Measurements from ENCODE around the gene SGPP1. TPM values are rescaled to one million over a fixed set of nuclear protein-coding genes. Genes with fewer than 3 reads are reported as not detected.
"Not testable (repeated sequence)": the region's sequence is repeated elsewhere in the genome, so short reads cannot be mapped to it uniquely, and the experiment has no call there.

The SGPP1 gene
- total and polyA plus RNA-seq, 2 donors (not counting 1 experiment from before 2014, with no cell fraction given): 25.8 to 42.1 TPM

DNA sequence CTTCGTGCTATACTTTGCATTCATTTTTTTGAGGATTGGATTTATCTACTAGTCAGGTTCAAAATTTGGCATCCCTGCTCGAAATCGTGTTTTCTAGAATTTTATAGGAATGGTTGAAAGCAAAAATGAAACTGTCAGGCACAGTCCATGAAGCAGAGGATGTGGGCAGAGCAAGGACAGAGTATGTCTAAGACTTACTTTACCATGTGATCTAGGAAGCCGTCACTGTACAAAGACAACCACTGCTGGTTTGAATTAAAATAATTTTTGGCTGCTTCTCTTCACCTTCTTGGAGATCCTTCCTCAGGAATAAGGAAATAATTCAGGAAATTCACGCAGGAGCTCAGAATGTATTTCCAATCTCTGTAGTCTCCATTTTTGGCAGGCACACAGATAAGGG, 31.6 kb upstream of the SGPP1 start:
- Histone ChIP-seq H3K27ac (ENCODE audit: insufficient read depth, low read length) (no peak overlapping the region), H3K4me1 (ENCODE audit: control insufficient read depth, extremely low read depth, insufficient read depth, low read length) (no peaks in the 10 kb centered on the region), H3K36me3 (ENCODE audit: control insufficient read depth, insufficient read depth, low read length) (no peaks in the 10 kb centered on the region), H2AFZ (ENCODE audit: low read length) (peak overlapping the region; percentile 85), H3K4me3 (replicated peaks in 1 of 4; ENCODE audit: control extremely low read depth in 1 of 4, insufficient read depth in 1 of 4, low read depth in 3 of 4, low read length in 4 of 4) (no peak overlapping the region), H3K79me2 (ENCODE audit: control insufficient read depth, insufficient read depth, low read length) (no peaks in the 10 kb centered on the region), H3K9me3 (ENCODE audit: control insufficient read depth, insufficient read depth, low read depth, low read length) (no peaks in the 10 kb centered on the region), H3K4me2 (ENCODE audit: extremely low read depth, insufficient read depth, low read length) (peak overlapping the region; percentile 51), H3K27me3 (ENCODE audit: control insufficient read depth, insufficient read depth, low read length) (no peaks in the 10 kb centered on the region), H3K9ac (ENCODE audit: insufficient read depth, low read length) (no peak overlapping the region), H4K20me1 (ENCODE audit: control insufficient read depth, extremely low read depth, insufficient read depth, low read length) (no peaks in the 10 kb centered on the region)
- no peak for TF ChIP-seq CTCF (conservative IDR thresholded peaks at IDR 0.05 in 1 of 2, IDR thresholded peaks at IDR 0.05 in 1 of 2; ENCODE audit: low read depth in 1 of 2, low read length in 2 of 2)
- no peak for TF ChIP-seq EZH2 (IDR thresholded peaks at IDR 0.05; ENCODE audit: low read length, missing control alignments)
- DNase-seq (ENCODE audit: low read depth in 2 of 2): no peak

- Histone ChIP-seq H4K20me1 (ENCODE audit: control insufficient read depth, extremely low read depth, insufficient read depth, low read length) (no peaks in the 10 kb centered on the region), H3K79me2 (ENCODE audit: control insufficient read depth, insufficient read depth, low read length) (no peaks in the 10 kb centered on the region), H3K9ac (ENCODE audit: insufficient read depth, low read length) (no peak overlapping the region), H3K27me3 (ENCODE audit: control insufficient read depth, insufficient read depth, low read length) (no peaks in the 10 kb centered on the region), H3K4me1 (ENCODE audit: control insufficient read depth, extremely low read depth, insufficient read depth, low read length) (no peaks in the 10 kb centered on the region), H3K36me3 (ENCODE audit: control insufficient read depth, insufficient read depth, low read length) (no peaks in the 10 kb centered on the region), H3K4me2 (ENCODE audit: extremely low read depth, insufficient read depth, low read length) (no peak overlapping the region), H3K27ac (ENCODE audit: insufficient read depth, low read length) (no peak overlapping the region), H2AFZ (ENCODE audit: low read length) (no peak overlapping the region), H3K9me3 (ENCODE audit: control insufficient read depth, insufficient read depth, low read depth, low read length) (no peaks in the 10 kb centered on the region), H3K4me3 (replicated peaks in 1 of 4; ENCODE audit: control extremely low read depth in 1 of 4, insufficient read depth in 1 of 4, low read depth in 3 of 4, low read length in 4 of 4) (no peak overlapping the region)
- no peak for DNase-seq (ENCODE audit: low read depth in 2 of 2)
- TF ChIP-seq CTCF (conservative IDR thresholded peaks at IDR 0.05 in 1 of 2, IDR thresholded peaks at IDR 0.05 in 1 of 2; ENCODE audit: low read depth in 1 of 2, low read length in 2 of 2) (no peak), EZH2 (IDR thresholded peaks at IDR 0.05; ENCODE audit: low read length, missing control alignments) (no peak)
Observed at GRCh38 chr14:63757211-63757610, 29.3 kb upstream of the SGPP1 start.

DNA sequence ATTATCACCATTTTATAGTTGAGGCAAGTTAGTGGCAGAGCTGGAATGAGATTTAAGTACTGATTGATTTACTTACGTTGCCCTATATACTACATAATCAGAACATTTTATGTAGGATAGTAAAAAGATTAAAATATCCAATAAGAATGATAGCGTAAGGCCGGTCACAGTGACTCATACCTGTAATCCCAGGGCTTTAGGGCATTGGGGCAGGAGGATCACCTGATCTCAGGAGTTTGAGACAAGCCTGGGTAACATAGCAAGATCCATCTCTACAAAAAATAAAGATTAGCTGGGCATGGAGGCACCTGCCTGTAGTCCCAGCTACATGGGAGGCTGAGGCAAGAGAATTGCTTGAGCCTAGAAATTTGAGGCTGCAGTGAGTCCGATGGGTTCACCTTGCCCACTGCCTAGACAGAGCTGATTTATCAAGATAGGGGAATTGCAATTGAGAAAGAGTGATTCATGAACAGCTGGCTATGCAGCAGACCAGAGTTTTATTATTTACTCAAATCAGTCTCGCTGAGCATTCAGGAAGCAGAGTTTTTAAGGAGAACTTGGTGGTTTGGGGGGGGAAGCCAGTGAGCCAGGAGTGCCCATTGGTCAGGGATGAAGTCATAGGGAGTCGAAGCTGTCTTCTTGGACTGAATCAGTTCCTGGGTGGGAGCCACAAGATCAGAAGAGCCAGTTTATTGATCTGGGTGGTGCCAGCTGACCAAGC, 24.7 kb upstream of the SGPP1 start:
- no peak overlapping the region for H3K27ac ChIP-seq (ENCODE audit: insufficient read depth, low read length)
- no peak overlapping the region for H3K9ac ChIP-seq (ENCODE audit: insufficient read depth, low read length)
- peak; percentile 55 to 82 for DNase-seq (ENCODE audit: low read depth in 2 of 2)
- H3K9me3 ChIP-seq (ENCODE audit: control insufficient read depth, insufficient read depth, low read depth, low read length): no peaks in the 10 kb centered on the region
- H3K4me1 ChIP-seq (ENCODE audit: control insufficient read depth, extremely low read depth, insufficient read depth, low read length): no peaks in the 10 kb centered on the region
- H3K79me2 ChIP-seq (ENCODE audit: control insufficient read depth, insufficient read depth, low read length): no peaks in the 10 kb centered on the region
- no peak overlapping the region for H3K4me3 ChIP-seq (replicated peaks in 1 of 4; ENCODE audit: control extremely low read depth in 1 of 4, insufficient read depth in 1 of 4, low read depth in 3 of 4, low read length in 4 of 4)
- no peaks in the 10 kb centered on the region for H3K36me3 ChIP-seq (ENCODE audit: control insufficient read depth, insufficient read depth, low read length)
- H4K20me1 ChIP-seq (ENCODE audit: control insufficient read depth, extremely low read depth, insufficient read depth, low read length): no peaks in the 10 kb centered on the region
- H3K4me2 ChIP-seq (ENCODE audit: extremely low read depth, insufficient read depth, low read length): no peak overlapping the region
- no peak overlapping the region for H2AFZ ChIP-seq (ENCODE audit: low read length)
- TF ChIP-seq EZH2 (IDR thresholded peaks at IDR 0.05; ENCODE audit: low read length, missing control alignments) (no peak), CTCF (conservative IDR thresholded peaks at IDR 0.05 in 1 of 2, IDR thresholded peaks at IDR 0.05 in 1 of 2; ENCODE audit: low read depth in 1 of 2, low read length in 2 of 2) (no peak)
- no peaks in the 10 kb centered on the region for H3K27me3 ChIP-seq (ENCODE audit: control insufficient read depth, insufficient read depth, low read length)

DNA sequence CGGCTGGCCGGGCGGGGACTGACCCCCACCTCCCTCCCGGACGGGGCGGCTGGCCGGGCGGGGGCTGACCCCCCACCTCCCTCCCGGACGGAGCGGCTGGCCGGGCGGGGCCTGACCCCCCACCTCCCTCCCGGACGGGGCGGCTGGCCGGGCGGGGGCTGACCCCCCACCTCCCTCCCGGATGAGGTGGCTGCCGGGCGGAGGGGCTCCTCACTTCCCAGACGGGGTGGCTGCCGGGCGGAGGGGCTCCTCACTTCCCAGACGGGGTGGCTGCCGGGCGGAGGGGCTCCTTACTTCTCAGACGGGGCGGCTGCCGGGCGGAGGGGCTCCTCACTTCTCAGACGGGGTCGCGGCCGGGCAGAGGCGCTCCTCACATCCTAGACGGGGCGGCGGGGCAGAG, 23.2 kb upstream of the SGPP1 start:
- not testable (repeated sequence) for DNase-seq (ENCODE audit: low read depth in 2 of 2); H3K27ac ChIP-seq (ENCODE audit: insufficient read depth, low read length); H3K4me3 ChIP-seq (replicated peaks in 1 of 4; ENCODE audit: control extremely low read depth in 1 of 4, insufficient read depth in 1 of 4, low read depth in 3 of 4, low read length in 4 of 4); H3K9ac ChIP-seq (ENCODE audit: insufficient read depth, low read length); H3K36me3 ChIP-seq (ENCODE audit: control insufficient read depth, insufficient read depth, low read length); H3K27me3 ChIP-seq (ENCODE audit: control insufficient read depth, insufficient read depth, low read length); H4K20me1 ChIP-seq (ENCODE audit: control insufficient read depth, extremely low read depth, insufficient read depth, low read length); H2AFZ ChIP-seq (ENCODE audit: low read length); H3K9me3 ChIP-seq (ENCODE audit: control insufficient read depth, insufficient read depth, low read depth, low read length); H3K4me2 ChIP-seq (ENCODE audit: extremely low read depth, insufficient read depth, low read length); H3K4me1 ChIP-seq (ENCODE audit: control insufficient read depth, extremely low read depth, insufficient read depth, low read length); H3K79me2 ChIP-seq (ENCODE audit: control insufficient read depth, insufficient read depth, low read length)

Measured in fibroblast of lung (primary cell).